HEK293 (cell line): ENCODE data around the gene MRPS18A.

Source experiments
- HIC1 ChIP-seq: fragments of 450-650 bp; formaldehyde crosslinking; IDR thresholded peaks from 2 replicates; pipeline ENCODE4 v1.5.1; 2016; ENCODE audit warnings: missing biosample characterization, missing genetic modification characterization
- HOXD13 ChIP-seq: sonication (generic); formaldehyde crosslinking; IDR thresholded peaks from 2 replicates; pipeline ENCODE4 v1.8.0; 2022; ENCODE audit warnings: missing genetic modification reagents, borderline replicate concordance
- MYNN ChIP-seq: fragments of 450-650 bp; formaldehyde crosslinking; IDR thresholded peaks from 2 replicates; pipeline ENCODE4 v1.5.1; 2016; ENCODE audit warnings: missing biosample characterization, missing genetic modification characterization, borderline replicate concordance
- SP2 ChIP-seq: fragments of 450-650 bp; formaldehyde crosslinking; IDR thresholded peaks from 2 replicates; pipeline ENCODE4 v1.5.1; 2016; ENCODE audit warnings: missing biosample characterization, missing genetic modification characterization
- ZBTB17 ChIP-seq: fragments of 450-650 bp; formaldehyde crosslinking; IDR thresholded peaks from 2 replicates; pipeline ENCODE4 v1.5.1; 2016; ENCODE audit warnings: missing biosample characterization, missing genetic modification characterization
- ZBTB49 ChIP-seq: fragments of 450-650 bp; formaldehyde crosslinking; IDR thresholded peaks from 2 replicates; pipeline ENCODE4 v1.5.1; 2016; ENCODE audit warnings: missing biosample characterization, missing genetic modification characterization, low read depth
- ZFHX2 ChIP-seq: fragments of 450-650 bp; formaldehyde crosslinking; conservative IDR thresholded peaks from 2 replicates; pipeline ENCODE4 v1.5.1; 2016; ENCODE audit warnings: missing biosample characterization, missing genetic modification characterization
- ZFP3 ChIP-seq: fragments of 450-650 bp; formaldehyde crosslinking; IDR thresholded peaks from 2 replicates; pipeline ENCODE4 v1.5.1; 2016; ENCODE audit warnings: low read depth, missing biosample characterization, missing genetic modification characterization
- ZIC2 ChIP-seq: fragments of 450-650 bp; formaldehyde crosslinking; IDR thresholded peaks from 2 replicates; pipeline ENCODE4 v1.5.1; 2016; ENCODE audit warnings: missing biosample characterization, missing genetic modification characterization
- ZNF10 ChIP-seq: fragments of 450-650 bp; formaldehyde crosslinking; IDR thresholded peaks from 2 replicates; pipeline ENCODE4 v1.5.1; 2017; ENCODE audit warnings: missing biosample characterization, missing genetic modification characterization
- ZNF132 ChIP-seq: fragments of 450-650 bp; formaldehyde crosslinking; IDR thresholded peaks from 2 replicates; pipeline ENCODE4 v1.5.1; 2017; ENCODE audit warnings: missing biosample characterization, missing genetic modification characterization, borderline replicate concordance
- ZNF133 ChIP-seq: fragments of 450-650 bp; formaldehyde crosslinking; IDR thresholded peaks from 2 replicates; pipeline ENCODE4 v1.5.1; 2016; ENCODE audit warnings: missing biosample characterization, missing genetic modification characterization
- ZNF146 ChIP-seq: fragments of 450-650 bp; formaldehyde crosslinking; IDR thresholded peaks from 2 replicates; pipeline ENCODE4 v1.5.1; 2016; ENCODE audit warnings: missing biosample characterization, missing genetic modification characterization
- ZNF214 ChIP-seq: fragments of 450-650 bp; formaldehyde crosslinking; IDR thresholded peaks from 2 replicates; pipeline ENCODE4 v1.5.1; 2017; ENCODE audit warnings: missing biosample characterization, mild to moderate bottlenecking, missing genetic modification characterization, borderline replicate concordance
- ZNF391 ChIP-seq: fragments of 450-650 bp; formaldehyde crosslinking; IDR thresholded peaks from 2 replicates; pipeline ENCODE4 v1.5.1; 2016; ENCODE audit warnings: low read depth, missing biosample characterization, missing genetic modification characterization, borderline replicate concordance
- ZNF529 ChIP-seq: fragments of 450-650 bp; formaldehyde crosslinking; IDR thresholded peaks from 2 replicates; pipeline ENCODE4 v1.5.1; 2017; ENCODE audit warnings: missing genetic modification characterization, missing biosample characterization; ENCODE audit not compliant: insufficient replicate concordance
- ZNF548 ChIP-seq: fragments of 450-650 bp; formaldehyde crosslinking; IDR thresholded peaks from 2 replicates; pipeline ENCODE4 v1.5.1; 2016; ENCODE audit warnings: missing biosample characterization, missing genetic modification characterization
- ZNF621 ChIP-seq: fragments of 450-650 bp; formaldehyde crosslinking; IDR thresholded peaks from 2 replicates; pipeline ENCODE4 v1.5.1; 2017; ENCODE audit warnings: missing biosample characterization, missing genetic modification characterization
- ZNF654 ChIP-seq: fragments of 450-650 bp; formaldehyde crosslinking; IDR thresholded peaks from 2 replicates; pipeline ENCODE4 v1.5.1; 2016; ENCODE audit warnings: low read depth, missing biosample characterization, missing genetic modification characterization
- ZNF785 ChIP-seq: fragments of 450-650 bp; formaldehyde crosslinking; IDR thresholded peaks from 2 replicates; pipeline ENCODE4 v1.5.1; 2016; ENCODE audit warnings: missing biosample characterization, missing genetic modification characterization
- TF ChIP-seq, protein P1 (sequence below): IDR thresholded peaks from 2 replicates; pipeline ENCODE4 v1.6.1; 2011; ENCODE audit warnings: mild to moderate bottlenecking, low read depth, low read length, borderline replicate concordance
- TF ChIP-seq, protein P2 (sequence below): fragments of 450-650 bp; formaldehyde crosslinking; IDR thresholded peaks from 2 replicates; pipeline ENCODE4 v1.5.1; 2016; ENCODE audit warnings: missing biosample characterization, missing genetic modification characterization
- TF ChIP-seq, protein P3 (sequence below): fragments of 450-650 bp; formaldehyde crosslinking; IDR thresholded peaks from 2 replicates; pipeline ENCODE4 v1.5.1; 2017; ENCODE audit warnings: missing biosample characterization, missing genetic modification characterization
- TF ChIP-seq, protein P4 (sequence below): fragments of 450-650 bp; formaldehyde crosslinking; IDR thresholded peaks from 2 replicates; pipeline ENCODE4 v1.5.1; 2017; ENCODE audit warnings: missing biosample characterization, mild to moderate bottlenecking, missing genetic modification characterization, moderate library complexity

The MRPS18A gene

DNA sequence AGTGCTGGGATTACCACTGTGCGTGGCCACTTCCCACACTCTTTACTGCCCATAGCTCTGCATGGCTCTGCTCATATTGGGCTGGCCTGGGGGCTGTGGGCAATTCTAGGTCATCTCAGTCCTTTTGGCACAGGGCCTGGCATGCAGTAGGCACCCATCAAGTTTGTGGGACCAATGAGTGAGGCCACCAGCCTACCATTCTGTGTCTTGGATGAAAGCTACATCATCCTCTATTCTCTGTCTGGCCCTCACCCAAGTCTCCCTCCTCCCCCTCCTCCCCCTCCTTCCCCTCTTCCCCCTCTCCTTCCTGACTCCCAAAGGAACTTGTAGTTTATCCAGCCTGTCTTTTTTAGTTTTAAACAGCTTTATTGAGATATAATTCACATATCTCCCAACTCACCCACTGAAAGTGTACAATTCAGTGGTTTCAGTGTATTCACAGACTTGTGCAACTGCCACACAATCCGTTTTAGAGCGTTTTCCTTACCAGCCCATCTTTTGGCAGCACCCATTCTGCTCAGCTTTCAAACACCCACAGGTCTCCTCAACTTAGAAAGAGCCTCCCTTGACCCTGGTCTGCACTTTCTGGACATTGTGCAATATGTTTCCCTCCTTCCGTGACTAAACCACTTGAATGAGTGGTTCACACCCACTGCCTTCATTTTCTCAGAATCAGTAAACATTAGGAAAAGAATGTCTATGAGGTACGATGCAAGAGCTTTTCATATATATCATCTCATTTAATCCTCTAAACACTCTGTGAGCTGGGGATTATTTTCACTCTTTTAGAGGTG lies 21.5 kb upstream of the MRPS18A start (continued):
- no peak for TF ChIP-seq ZIC2 (tag by site-specific recombination)
- TF ChIP-seq ZNF132: no peak
- no peak for TF ChIP-seq ZNF133 (tag by site-specific recombination)
- TF ChIP-seq ZNF529 (tag by site-specific recombination): no peak
- no peak for TF ChIP-seq HOXD13 (CRISPR knock-in tag)
- peak; percentile 87 for TF ChIP-seq ZFHX2 (tag by site-specific recombination)
- no peak for TF ChIP-seq ZNF785 (tag by site-specific recombination)
- TF ChIP-seq HIC1 (tag by site-specific recombination): no peak
- TF ChIP-seq, protein P1, sequence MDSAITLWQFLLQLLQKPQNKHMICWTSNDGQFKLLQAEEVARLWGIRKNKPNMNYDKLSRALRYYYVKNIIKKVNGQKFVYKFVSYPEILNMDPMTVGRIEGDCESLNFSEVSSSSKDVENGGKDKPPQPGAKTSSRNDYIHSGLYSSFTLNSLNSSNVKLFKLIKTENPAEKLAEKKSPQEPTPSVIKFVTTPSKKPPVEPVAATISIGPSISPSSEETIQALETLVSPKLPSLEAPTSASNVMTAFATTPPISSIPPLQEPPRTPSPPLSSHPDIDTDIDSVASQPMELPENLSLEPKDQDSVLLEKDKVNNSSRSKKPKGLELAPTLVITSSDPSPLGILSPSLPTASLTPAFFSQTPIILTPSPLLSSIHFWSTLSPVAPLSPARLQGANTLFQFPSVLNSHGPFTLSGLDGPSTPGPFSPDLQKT: no peak
- TF ChIP-seq SP2 (tag by site-specific recombination): no peak
- TF ChIP-seq ZBTB17 (tag by site-specific recombination): no peak
- TF ChIP-seq, protein P2, sequence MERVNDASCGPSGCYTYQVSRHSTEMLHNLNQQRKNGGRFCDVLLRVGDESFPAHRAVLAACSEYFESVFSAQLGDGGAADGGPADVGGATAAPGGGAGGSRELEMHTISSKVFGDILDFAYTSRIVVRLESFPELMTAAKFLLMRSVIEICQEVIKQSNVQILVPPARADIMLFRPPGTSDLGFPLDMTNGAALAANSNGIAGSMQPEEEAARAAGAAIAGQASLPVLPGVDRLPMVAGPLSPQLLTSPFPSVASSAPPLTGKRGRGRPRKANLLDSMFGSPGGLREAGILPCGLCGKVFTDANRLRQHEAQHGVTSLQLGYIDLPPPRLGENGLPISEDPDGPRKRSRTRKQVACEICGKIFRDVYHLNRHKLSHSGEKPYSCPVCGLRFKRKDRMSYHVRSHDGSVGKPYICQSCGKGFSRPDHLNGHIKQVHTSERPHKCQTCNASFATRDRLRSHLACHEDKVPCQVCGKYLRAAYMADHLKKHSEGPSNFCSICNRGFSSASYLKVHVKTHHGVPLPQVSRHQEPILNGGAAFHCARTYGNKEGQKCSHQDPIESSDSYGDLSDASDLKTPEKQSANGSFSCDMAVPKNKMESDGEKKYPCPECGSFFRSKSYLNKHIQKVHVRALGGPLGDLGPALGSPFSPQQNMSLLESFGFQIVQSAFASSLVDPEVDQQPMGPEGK: no peak
- TF ChIP-seq ZNF391 (tag by site-specific recombination): no peak
- TF ChIP-seq, protein P3, sequence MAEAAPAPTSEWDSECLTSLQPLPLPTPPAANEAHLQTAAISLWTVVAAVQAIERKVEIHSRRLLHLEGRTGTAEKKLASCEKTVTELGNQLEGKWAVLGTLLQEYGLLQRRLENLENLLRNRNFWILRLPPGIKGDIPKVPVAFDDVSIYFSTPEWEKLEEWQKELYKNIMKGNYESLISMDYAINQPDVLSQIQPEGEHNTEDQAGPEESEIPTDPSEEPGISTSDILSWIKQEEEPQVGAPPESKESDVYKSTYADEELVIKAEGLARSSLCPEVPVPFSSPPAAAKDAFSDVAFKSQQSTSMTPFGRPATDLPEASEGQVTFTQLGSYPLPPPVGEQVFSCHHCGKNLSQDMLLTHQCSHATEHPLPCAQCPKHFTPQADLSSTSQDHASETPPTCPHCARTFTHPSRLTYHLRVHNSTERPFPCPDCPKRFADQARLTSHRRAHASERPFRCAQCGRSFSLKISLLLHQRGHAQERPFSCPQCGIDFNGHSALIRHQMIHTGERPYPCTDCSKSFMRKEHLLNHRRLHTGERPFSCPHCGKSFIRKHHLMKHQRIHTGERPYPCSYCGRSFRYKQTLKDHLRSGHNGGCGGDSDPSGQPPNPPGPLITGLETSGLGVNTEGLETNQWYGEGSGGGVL (tag by site-specific recombination): peak; percentile 74
- no peak for TF ChIP-seq MYNN (tag by site-specific recombination)
- TF ChIP-seq ZNF621: no peak
- TF ChIP-seq ZNF10 (tag by site-specific recombination): no peak
- no peak for TF ChIP-seq ZNF146 (tag by site-specific recombination)
- no peak for TF ChIP-seq ZNF214 (tag by site-specific recombination)
- no peak for TF ChIP-seq ZNF654 (tag by site-specific recombination)
- TF ChIP-seq, protein P4, sequence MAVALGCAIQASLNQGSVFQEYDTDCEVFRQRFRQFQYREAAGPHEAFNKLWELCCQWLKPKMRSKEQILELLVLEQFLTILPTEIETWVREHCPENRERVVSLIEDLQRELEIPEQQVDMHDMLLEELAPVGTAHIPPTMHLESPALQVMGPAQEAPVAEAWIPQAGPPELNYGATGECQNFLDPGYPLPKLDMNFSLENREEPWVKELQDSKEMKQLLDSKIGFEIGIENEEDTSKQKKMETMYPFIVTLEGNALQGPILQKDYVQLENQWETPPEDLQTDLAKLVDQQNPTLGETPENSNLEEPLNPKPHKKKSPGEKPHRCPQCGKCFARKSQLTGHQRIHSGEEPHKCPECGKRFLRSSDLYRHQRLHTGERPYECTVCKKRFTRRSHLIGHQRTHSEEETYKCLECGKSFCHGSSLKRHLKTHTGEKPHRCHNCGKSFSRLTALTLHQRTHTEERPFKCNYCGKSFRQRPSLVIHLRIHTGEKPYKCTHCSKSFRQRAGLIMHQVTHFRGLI (tag by site-specific recombination): no peak
- TF ChIP-seq ZNF548: no peak
- TF ChIP-seq ZBTB49: no peak
- no peak for TF ChIP-seq ZFP3 (tag by site-specific recombination)
